HG03521 (cell line): Measurements from ENCODE around the gene NAA38.
"Not testable (repeated sequence)": the region's sequence is repeated elsewhere in the genome, so short reads cannot be mapped to it uniquely, and the experiment has no call there.

Experiments
- ATAC-seq: cut with Tn5 transposase; IDR thresholded peaks from one replicate; pipeline ENCODE4 v1.9.1; 2021; ENCODE audit warnings: mild to moderate bottlenecking, moderate library complexity; ENCODE audit not compliant: unreplicated experiment

Gene NAA38

DNA sequence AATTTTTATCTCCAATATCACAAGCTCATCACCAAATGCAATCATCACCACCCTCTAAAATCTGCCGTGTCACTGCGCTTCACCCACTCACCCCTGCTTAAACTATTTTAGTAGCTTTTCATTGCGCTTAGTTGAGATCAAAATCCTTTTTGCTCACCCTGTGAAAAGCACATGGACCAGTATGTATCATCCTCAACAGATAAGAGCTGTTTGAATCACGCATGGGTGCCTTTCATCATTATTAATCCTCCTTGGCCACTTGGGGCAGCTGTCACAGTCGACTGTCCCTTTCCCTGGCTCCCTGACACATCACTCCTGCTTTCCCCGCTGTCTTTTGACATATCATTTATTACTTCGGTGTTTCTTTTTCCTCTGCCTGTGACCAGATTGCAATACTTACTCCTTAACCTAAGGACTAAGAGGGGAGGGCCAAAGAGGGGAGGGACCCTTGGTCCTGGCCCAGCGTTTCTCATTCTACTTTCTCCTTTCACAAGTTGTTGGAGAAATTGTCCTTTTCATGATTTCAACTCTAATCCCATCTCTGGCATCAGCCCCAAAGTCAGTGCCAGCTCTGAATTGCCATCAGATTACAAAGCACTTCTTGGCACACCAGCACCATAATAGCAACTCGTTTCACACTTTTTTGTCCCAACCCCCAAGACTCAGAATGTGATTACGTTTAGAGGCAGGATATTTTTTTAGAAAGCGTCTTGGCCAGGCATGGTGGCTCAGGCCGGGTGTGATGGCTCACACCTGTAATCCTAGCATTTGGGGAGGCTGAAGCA is 32.0 kb downstream of the NAA38 start:
- ATAC-seq: no peak

GRCh38 chr17:7824021-7824924 is 33.1 kb downstream of the NAA38 start:
- ATAC-seq: no peak

DNA sequence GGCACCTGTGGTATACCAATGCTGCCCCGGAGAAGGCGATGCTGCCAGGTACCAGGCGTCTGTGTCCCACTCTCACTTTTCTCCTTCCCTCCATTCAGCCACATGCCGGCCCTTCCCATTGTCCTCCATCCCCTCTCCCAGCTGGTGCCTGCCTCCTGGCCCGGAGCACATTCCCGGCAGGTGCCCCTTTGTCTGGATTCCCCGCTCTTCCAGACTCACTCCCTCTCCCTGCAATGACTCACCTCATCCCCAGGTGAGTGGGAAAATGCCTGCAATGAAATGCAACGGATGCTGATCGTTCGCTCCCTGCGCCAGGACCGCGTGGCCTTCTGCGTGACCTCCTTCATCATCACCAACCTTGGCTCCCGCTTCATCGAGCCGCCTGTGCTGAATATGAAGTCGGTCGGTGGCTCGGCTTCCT is 33.8 kb downstream of the NAA38 start:
- ATAC-seq: no peak

DNA sequence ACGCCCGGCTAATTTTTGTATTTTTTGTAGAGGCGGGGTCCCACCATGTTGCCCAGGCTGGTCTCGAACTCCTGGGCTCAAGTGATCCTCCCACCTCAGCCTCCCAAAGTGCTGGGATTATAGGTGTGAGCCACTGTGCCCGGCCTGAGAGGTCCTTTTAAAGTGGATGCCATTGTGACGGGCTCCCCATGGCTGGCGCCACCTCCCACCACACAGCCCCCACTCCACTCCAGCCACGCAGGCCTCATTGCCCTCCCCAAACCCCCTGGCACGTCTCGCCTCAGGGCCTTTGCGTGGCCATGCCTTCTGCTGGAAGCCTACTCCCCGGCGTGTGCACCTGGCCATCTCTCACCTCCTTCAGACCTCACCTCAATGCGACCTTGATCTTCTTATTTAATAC is 35.2 kb downstream of the NAA38 start:
- ATAC-seq: no peak

DNA sequence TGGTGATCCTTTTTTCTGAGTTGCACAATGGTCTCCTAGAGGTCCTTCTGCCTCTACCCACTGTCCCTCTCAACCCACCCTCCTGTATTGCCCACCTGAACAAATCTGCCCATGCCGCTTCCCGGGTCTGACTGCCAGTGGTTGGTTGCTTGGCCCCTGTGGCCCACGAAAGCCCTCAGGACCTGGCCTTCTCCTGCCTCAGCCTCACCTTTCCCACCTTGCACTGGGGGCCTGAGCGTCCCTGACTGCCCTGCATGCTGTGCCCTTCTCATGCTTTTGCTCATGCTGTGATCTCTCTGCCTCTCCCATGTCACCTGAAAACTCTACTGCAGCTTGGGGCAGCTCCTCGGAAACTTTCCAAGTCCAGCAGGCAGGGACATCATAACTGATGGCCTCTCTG is 37.1 kb downstream of the NAA38 start:
- ATAC-seq: no peak

DNA sequence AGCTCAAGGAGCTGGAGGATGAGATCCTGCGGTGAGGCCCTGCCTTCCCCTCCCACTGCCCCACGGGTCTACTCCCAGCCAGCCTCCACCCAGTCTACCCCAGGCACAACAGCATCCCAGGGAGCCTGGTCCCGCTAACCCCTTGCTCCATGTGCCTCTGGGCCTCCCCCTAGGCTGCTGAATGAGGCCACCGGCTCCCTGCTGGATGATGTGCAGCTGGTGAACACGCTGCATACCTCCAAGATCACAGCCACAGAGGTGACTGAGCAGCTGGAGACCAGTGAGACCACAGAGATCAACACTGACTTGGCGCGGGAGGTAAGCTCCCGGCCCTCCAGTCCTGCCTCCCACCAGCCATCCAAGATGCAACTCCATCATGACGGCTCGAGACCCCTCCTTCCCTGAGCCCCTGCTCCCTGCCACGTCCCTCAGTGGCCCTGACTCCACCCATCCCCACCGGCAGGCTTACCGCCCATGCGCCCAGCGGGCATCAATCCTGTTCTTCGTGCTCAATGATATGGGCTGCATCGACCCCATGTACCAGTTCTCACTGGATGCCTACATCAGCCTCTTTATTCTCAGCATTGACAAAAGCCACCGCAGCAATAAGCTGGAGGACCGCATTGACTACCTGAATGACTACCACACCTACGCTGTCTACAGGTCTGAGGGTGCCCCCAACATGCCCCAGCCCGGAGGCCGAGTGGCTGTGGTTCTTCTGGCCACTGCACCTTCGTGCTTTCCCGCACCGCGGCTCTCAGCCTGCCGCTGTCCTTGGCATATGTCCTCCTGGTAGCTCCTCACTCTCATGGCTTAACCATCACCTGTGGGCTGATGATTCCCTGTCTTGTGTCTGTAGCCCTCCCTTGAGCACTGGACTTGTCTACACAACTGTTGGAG is 38.4 kb downstream of the NAA38 start:
- ATAC-seq: no peak

- ATAC-seq: no peak
Observed at GRCh38 chr17:7818026-7818425, 39.3 kb downstream of the NAA38 start.

DNA sequence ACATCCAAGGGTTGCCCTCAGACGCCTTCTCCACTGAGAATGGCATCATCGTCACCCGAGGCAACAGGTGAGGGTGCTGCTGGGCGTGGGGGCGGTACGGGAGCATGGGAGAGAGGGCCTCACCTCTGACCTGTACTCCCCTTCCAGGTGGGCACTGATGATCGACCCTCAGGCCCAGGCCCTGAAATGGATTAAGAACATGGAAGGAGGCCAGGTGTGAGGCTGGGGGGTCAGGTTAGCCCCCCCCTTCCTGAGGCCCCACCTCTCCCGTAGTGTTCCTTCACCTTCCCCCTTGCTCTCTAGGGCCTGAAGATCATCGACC is 39.8 kb downstream of the NAA38 start:
- ATAC-seq: no peak

DNA sequence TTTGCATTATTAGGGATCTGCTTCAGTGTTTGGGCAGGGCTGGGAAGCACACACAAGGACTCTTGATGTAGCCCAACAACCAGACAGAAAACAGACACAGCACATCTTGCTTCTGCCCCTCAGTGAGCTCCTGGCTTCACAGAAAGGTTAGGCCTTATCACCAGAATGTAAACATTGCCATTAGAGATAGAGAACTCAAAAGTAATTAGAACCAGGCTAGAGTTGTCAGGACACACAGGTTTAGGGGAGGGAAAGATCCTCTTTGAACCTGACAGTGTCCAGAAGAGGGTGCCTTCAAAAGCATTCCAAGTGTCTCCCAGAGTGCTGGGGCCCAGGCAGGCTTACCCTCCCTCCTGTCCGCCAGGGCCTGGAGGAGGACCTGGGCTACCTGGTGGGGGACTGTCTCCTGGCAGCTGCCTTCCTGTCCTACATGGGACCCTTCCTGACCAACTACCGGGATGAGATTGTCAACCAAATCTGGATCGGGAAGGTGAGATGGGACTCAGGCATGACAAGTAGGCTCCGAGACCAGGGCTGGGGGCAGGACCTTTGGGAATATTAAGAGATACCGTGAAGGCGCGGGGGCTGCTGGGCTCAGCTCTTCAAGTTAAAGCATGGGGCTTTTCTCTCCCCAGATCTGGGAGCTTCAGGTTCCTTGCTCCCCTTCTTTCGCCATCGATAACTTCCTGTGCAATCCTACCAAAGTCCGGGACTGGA is 40.3 kb downstream of the NAA38 start:
- ATAC-seq: no peak

- ATAC-seq: no peak
Observed at GRCh38 chr17:7814969-7815368, 42.4 kb downstream of the NAA38 start.

DNA sequence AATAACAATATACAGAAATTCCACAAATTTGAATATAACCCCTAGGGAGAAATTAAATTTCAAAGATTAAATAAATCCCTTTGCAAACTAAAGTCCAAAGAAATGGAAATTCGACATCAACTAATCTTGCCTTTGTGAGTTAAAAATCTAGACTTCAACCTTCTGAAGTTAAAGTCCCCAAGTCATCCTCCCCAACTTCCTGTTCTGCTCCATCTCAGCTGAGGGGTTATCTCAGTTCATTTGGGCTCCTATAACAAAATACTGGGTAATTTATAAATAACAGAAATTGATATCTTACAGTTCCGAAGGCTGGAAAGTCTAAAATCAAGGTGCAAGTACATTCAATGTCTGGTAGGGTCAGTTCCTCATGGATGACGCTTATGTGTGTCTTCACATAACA is 46.1 kb downstream of the NAA38 start:
- ATAC-seq: no peak

DNA sequence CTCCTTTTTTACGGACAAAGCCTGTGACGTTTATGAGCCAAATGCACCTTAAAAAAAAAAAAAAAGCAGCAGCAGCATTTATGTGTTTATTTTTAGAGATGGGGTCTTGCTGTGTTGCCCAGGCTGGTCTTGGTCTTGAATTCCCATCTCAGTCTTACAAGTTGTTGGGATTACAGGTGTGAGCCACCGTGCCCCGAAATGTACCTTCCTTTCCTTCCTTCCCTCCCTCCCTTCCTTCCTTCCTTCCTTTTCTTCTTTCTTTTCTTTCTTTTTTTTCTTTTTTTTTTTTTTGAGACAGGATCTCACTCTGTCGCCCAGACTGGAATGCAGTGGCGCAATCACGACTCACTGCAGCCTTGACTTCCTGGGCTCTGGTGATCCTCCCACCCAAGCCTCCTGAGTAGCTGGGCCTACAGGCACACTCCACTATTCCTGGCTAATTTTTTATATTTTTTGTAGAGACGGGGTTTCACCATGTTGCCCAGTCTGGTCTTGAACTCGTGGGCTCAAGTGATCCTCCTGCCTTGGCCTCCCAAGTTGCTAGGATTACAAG is 47.5 kb downstream of the NAA38 start:
- ATAC-seq: not testable (repeated sequence)

GRCh38 chr17:7809086-7809790 is 48.1 kb downstream of the NAA38 start:
- no peak for ATAC-seq

GRCh38 chr17:7807206-7807605 is 50.2 kb downstream of the NAA38 start:
- no peak for ATAC-seq
